Epithelial cell of esophagus (primary cell): ENCODE results near the gene CMYA5.

Experiments used
- DNase-seq: peaks from one replicate; pipeline ENCODE4 v3.0.0; 2010; ENCODE audit warnings: low read depth
- H3K4me3 ChIP-seq: 2 replicates; pipeline ENCODE4 v1.5.1; 2011; ENCODE audit warnings: mild to moderate bottlenecking, low read length, control low read depth
- CTCF ChIP-seq: IDR thresholded peaks from 2 replicates; pipeline ENCODE4 v1.5.1; 2011; ENCODE audit warnings: low read depth, mild to moderate bottlenecking, low read length, control low read depth, inconsistent platforms; ENCODE audit not compliant: insufficient read depth; ENCODE audit errors: missing control alignments

Gene CMYA5

GRCh38 chr5:79791843-79792242, 102.2 kb downstream of the CMYA5 start:
- no peak overlapping the region for H3K4me3 ChIP-seq
- TF ChIP-seq CTCF: no peak
- DNase-seq: no peak

- DNase-seq: no peak
- TF ChIP-seq CTCF: no peak
- no peak overlapping the region for H3K4me3 ChIP-seq
These were observed 102.8 kb downstream of the CMYA5 start for GRCh38 chr5:79792463-79792862.

GRCh38 chr5:79793304-79793703, 103.7 kb downstream of the CMYA5 start:
- TF ChIP-seq CTCF: no peak
- DNase-seq: no peak
- no peak overlapping the region for H3K4me3 ChIP-seq

- TF ChIP-seq CTCF: no peak
- peak; percentile 29 for DNase-seq
These were observed 104.1 kb downstream of the CMYA5 start for GRCh38 chr5:79793722-79794121.

GRCh38 chr5:79794347-79794746, 104.7 kb downstream of the CMYA5 start:
- no peak for DNase-seq
- TF ChIP-seq CTCF: no peak
- H3K4me3 ChIP-seq: no peak overlapping the region

More at GRCh38 chr5:79793722-79794121, 104.1 kb downstream of the CMYA5 start:
- no peak overlapping the region for H3K4me3 ChIP-seq

- peak; percentile 27 for DNase-seq
- TF ChIP-seq CTCF: no peak
- no peak overlapping the region for H3K4me3 ChIP-seq
These were observed 106.2 kb downstream of the CMYA5 start for GRCh38 chr5:79795764-79796398.
